HG03457 (cell line): ENCODE results near the gene SLC7A14.

ENCODE experiments used
- ATAC-seq: cut with Tn5 transposase; IDR thresholded peaks from one replicate; pipeline ENCODE4 v1.9.1; 2021; ENCODE audit warnings: moderate number of reproducible peaks; ENCODE audit not compliant: unreplicated experiment

SLC7A14 gene

DNA sequence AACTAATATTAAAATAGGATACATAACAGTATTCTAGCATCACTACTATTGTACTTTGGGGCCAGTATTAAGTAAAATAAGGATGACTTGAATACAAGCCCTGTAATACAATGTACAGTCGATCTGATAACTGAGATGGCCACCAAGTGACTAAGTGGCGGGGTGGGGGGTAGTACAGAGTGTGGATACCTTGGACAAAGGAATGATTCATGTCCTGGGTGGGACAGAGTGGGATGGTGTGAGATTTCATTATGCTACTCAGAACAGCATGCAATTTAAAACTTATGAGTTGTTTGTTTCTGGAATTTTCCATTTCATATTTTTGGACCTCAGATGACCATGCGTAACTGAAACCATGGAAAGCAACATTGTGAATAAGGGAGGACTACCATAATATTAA lies 46.0 kb downstream of the SLC7A14 start:
- no peak for ATAC-seq

GRCh38 chr3:170536712-170537111 lies 49.2 kb downstream of the SLC7A14 start:
- ATAC-seq, result no peak

DNA sequence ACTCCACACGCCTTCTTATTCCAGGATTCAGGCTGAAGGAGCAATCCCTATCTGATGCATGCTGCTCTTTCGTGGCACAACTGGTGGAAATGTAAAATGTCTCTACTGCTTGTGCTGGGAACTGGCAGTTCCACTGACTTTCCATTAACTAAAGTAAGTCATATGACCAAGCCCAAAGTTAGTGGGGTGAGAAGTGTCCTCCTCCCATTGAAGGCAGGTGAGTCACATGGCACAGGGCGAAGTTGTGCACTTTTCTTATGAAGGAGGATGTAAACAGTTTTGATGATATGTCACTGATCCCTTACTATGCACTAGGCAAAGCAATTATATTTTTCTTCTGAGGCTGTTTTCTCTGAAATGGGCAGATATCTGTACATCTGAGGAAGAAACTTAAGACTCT lies 51.6 kb downstream of the SLC7A14 start:
- ATAC-seq, result no peak

- ATAC-seq, result no peak
These were observed 53.3 kb downstream of the SLC7A14 start for GRCh38 chr3:170532573-170532972.

DNA sequence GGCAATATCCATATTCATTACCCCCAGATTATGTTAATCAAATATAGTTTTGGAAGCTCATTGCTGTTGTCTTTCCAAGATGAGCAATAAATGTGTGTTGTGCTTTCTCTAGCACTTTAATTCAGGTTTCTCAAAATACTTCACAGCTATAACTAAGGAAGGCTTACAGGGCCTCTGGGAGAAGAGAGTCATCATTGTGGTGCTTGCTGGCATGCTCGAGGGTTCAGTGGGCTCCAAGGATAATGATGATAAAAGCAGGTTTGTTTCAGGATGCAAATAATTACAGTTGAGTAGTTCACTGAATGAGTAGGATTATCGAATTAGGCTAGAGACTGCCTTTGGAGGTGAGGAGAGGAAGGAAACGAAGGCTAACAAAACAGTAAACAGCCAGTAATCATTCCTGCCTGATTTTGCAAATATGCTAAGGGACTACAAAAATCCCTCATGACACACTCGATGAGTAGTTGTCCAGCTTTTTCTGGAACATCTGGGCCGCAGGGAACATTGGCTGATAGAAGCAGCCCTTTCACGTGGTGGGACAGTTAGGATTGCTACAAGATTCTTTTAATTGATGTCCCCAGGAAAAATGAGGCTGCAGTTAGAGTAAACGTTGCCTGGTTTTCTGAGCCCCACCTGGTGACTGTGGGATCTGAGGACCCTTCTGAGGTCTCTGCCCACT lies 54.1 kb downstream of the SLC7A14 start:
- ATAC-seq, result no peak

DNA sequence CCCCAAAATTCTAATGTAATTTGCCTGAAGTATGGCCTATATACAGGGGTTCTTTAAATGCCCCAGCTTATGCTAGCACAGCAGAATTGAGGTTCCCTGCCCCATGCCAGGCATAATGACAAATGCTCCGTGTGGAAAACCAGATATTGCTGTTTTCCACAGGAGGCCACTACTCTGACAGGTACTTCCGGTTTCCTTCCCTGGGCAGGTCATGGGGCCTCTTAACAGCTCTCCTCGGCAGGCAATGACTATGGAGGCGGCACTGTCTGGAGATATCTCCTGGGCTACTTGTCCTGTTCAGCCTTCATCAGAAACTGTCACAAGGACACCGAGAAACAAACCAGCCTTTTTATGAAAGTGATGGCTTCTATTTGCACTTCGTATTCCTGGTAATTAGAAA lies 54.8 kb downstream of the SLC7A14 start:
- ATAC-seq, result no peak

- ATAC-seq, result no peak
These were observed 56.0 kb downstream of the SLC7A14 start for GRCh38 chr3:170529912-170530311.

DNA sequence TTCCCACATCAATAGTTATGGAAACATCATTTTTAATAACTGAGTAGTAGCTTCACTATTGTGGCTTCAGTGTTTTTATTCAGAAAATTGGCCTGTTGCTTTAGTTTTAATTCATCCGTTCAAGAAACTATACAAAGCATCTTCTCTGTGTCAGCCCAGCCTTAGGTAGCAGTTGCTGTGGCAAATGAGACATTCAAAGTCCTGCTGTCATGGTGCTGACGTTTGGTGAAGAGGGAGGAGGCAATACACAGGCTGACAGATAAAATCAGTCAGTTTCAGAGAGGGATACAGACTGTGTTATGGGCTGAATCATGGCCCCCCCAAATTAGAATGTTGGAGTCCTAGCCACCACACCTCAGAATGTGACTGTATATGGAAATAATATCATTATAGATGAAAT lies 56.5 kb downstream of the SLC7A14 start:
- no peak for ATAC-seq

DNA sequence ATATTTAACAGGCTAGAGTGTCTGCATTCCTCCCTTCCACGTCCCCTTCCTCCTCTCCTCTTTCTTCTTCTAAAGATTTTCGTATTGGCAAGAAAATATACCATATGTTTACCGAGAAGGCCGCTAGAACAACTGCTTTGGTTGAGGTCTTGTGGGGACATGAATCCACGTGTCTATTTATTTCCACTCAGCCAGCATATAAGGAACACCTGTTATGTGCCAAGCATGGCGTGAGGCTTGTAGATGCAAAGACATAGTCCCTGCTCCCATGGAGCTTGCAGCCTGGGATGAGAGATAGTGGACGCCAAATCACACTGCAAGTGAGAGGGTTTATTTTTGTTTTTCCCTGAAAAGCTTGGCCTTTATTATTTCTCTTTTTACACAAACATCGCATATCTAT lies 57.1 kb downstream of the SLC7A14 start:
- no peak for ATAC-seq

GRCh38 chr3:170524073-170524472 lies 61.8 kb downstream of the SLC7A14 start:
- no peak for ATAC-seq

DNA sequence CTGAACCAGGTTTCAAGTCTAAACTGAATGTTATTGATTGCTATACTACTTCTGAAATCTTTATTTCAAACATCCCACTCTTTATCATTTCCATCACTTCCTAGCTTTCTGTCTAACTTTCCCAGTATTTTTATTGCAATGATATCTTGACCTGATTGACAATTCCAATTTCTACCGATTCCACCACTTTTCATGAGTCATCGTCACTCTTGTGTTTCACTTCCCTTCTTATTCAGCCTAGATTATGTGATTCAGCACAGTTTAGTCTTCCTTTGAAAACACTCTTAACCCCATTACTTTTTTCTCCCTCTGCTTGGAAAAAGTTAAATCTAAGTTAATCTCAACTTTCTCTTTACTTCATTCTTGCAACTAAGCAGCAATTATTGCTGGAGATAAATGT lies 62.6 kb downstream of the SLC7A14 start:
- ATAC-seq, result no peak

DNA sequence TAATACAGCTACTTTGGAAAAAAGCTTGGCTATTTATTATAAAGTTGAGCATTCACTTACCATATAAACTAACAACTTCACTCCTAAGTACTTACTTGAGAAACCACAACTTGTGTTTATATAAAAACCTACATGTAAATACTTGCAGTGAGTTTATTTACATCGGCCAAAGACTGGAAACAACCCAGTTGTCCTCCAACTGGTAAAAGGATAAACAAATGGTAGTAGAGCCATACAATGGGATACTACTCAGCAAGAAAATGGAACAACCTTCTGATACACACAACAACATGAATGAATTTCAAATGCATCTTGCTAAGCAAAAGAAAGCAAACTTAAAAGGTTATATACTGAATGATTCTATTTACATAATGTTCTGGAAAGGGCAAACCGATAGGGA lies 63.7 kb downstream of the SLC7A14 start:
- ATAC-seq, result no peak

- no peak for ATAC-seq
These were observed 64.9 kb downstream of the SLC7A14 start for GRCh38 chr3:170520996-170521395.

GRCh38 chr3:170517242-170517945 lies 68.5 kb downstream of the SLC7A14 start:
- no peak for ATAC-seq

GRCh38 chr3:170513642-170514041 lies 72.2 kb downstream of the SLC7A14 start:
- ATAC-seq, result no peak

GRCh38 chr3:170511371-170511770 lies 74.5 kb downstream of the SLC7A14 start:
- ATAC-seq, result no peak

GRCh38 chr3:170508839-170509238 lies 77.0 kb downstream of the SLC7A14 start:
- no peak for ATAC-seq

DNA sequence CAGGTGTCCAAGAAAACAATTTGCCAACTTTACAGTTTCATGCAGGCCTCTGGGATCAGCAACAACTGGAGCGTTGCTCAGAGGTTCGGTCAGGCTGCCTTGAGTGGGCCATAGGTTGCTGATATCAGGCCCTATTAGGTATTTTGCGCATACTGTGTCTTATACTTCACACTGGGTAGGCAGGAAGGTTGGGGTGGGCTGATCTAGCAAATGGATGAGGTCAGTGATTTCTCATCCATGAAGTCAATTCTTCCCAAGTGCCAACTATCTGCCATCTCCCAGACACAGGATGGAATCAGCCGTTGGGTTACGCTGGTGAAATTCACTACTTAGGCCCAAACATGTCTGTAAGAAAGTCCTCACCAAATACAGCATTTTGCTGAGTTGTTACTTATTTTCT lies 77.6 kb downstream of the SLC7A14 start:
- no peak for ATAC-seq

- no peak for ATAC-seq
These were observed 78.8 kb downstream of the SLC7A14 start for GRCh38 chr3:170507063-170507462.

- ATAC-seq, result no peak
These were observed 79.3 kb downstream of the SLC7A14 start for GRCh38 chr3:170506556-170506955.

GRCh38 chr3:170502297-170502696 lies 83.6 kb downstream of the SLC7A14 start:
- ATAC-seq, result no peak

DNA sequence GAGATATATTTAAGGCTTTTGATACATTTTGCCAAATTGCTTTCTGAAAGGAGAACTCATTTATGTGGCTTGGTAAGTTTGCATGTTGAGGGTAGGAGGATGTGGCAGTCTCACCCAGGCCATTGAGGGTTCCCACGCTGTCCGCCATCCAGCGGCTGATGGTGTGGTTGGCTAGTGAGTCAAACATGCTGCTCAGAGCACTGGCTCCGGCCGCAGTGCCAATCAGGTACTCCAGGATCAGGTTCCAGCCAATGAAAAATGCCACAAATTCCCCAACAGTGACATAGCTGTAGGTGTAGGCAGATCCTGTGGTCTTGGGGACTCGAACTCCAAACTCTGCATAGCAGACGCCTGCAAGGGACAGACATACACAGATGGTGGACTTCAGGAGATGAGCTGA lies 84.9 kb downstream of the SLC7A14 start:
- no peak for ATAC-seq

- ATAC-seq, result no peak
These were observed 85.4 kb downstream of the SLC7A14 start for GRCh38 chr3:170500462-170500861.
